ENCODE results near the gene SRPX2.

The SRPX2 gene

DNA sequence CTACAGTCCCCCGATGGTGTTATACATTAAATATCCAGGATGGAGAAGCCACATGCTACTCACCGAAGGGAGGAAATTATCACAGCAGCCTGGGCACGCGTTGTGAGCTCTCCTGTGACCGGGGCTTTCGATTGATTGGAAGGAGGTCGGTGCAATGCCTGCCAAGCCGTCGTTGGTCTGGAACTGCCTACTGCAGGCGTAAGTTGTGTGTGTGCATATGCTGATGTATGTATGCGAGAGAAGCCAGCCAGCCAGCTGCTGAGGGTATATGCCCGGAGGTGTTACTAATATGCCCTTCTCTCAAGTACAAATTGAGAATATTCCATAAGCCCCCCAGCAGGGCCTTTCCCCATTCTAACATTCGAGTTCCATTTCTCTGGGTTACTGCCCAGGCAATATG, 18.2 kb downstream of the SRPX2 start:
- in situ Hi-C loops (cut with MboI; ENCODE audit: low sequenced_read_pairs) = no loop called here
- H3K4me1 ChIP-seq = no peaks in the 10 kb centered on the region

GRCh38 chrX:100662796-100663195, 18.8 kb downstream of the SRPX2 start:
- H3K4me3 ChIP-seq = no peak overlapping the region
- H3K27me3 ChIP-seq (ENCODE audit: low read depth) = no peaks in the 10 kb centered on the region
- DNase-seq (ENCODE audit: low spot score in 2 of 2) = no peak
- in situ Hi-C loops (cut with MboI; ENCODE audit: low sequenced_read_pairs) = no loop called here
- H3K4me1 ChIP-seq = no peaks in the 10 kb centered on the region
- H3K36me3 ChIP-seq (replicated peaks) = no peaks in the 10 kb centered on the region
- H3K9me3 ChIP-seq = no peaks in the 10 kb centered on the region

More for the DNA sequence above, 18.2 kb downstream of the SRPX2 start:
- no peak overlapping the region for H3K4me3 ChIP-seq
- DNase-seq (ENCODE audit: low spot score in 2 of 2) = no peak
- H3K36me3 ChIP-seq (replicated peaks) = no peaks in the 10 kb centered on the region
- no peaks in the 10 kb centered on the region for H3K27me3 ChIP-seq (ENCODE audit: low read depth)
- no peaks in the 10 kb centered on the region for H3K9me3 ChIP-seq

- DNase-seq (ENCODE audit: low spot score in 2 of 2) = no peak
- in situ Hi-C loops (cut with MboI; ENCODE audit: low sequenced_read_pairs) = no loop called here
- H3K36me3 ChIP-seq (replicated peaks) = no peaks in the 10 kb centered on the region
- H3K4me1 ChIP-seq = no peaks in the 10 kb centered on the region
- no peak overlapping the region for H3K4me3 ChIP-seq
- H3K9me3 ChIP-seq = no peaks in the 10 kb centered on the region
- no peaks in the 10 kb centered on the region for H3K27me3 ChIP-seq (ENCODE audit: low read depth)
These were observed 19.6 kb downstream of the SRPX2 start for GRCh38 chrX:100663642-100664041.

GRCh38 chrX:100672966-100673365, 29.0 kb downstream of the SRPX2 start:
- H3K4me1 ChIP-seq = no peaks in the 10 kb centered on the region
- H3K36me3 ChIP-seq (replicated peaks) = no peaks in the 10 kb centered on the region; the same call in 1 of the 2 replicates
- no peak overlapping the region for H3K4me3 ChIP-seq
- in situ Hi-C loops (cut with MboI; ENCODE audit: low sequenced_read_pairs) = no loop called here
- no peaks in the 10 kb centered on the region for H3K27me3 ChIP-seq (ENCODE audit: low read depth)
- no peaks in the 10 kb centered on the region for H3K9me3 ChIP-seq
- DNase-seq (ENCODE audit: low spot score in 2 of 2) = no peak

DNA sequence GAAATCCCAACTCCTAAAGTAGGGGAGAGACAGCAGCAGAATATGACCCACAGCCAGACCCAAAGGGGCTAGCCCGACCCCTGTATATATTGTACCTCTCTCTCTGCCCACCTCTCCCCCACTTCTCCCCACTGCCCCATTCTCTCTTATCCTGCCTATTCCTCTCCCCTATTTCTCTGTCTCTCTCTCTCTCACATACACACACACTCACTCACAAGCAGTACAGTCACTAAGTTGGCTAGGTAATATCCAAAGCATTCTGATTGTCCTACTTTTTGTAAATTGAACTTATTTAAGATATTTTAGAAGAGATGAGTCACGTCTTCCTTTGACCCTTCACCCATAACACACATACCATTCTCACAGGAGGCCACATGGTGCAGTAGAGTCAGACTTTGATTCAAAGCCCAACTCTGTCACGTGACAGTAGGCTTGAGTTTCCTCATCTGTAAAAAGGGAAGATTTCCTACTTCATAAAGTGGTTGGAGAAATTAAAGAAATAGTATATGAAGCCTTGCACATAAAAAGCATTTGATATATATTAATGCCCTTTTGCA, 29.5 kb downstream of the SRPX2 start:
- Histone ChIP-seq H3K27me3 (ENCODE audit: low read depth) (no peaks in the 10 kb centered on the region), H3K4me3 (no peak overlapping the region), H3K36me3 (replicated peaks) (no peaks in the 10 kb centered on the region; the same call in 1 of the 2 replicates), H3K4me1 (no peaks in the 10 kb centered on the region), H3K9me3 (no peaks in the 10 kb centered on the region)
- DNase-seq (ENCODE audit: low spot score in 2 of 2) = no peak
- in situ Hi-C loops (cut with MboI; ENCODE audit: low sequenced_read_pairs) = no loop called here

- Histone ChIP-seq H3K9me3 (no peaks in the 10 kb centered on the region), H3K36me3 (replicated peaks) (peaks cover 4% of the 10 kb centered on the region; the same call in 1 of the 2 replicates), H3K4me1 (no peaks in the 10 kb centered on the region), H3K27me3 (ENCODE audit: low read depth) (no peaks in the 10 kb centered on the region), H3K4me3 (no peak overlapping the region)
- no peak for DNase-seq (ENCODE audit: low spot score in 2 of 2)
- in situ Hi-C loops (cut with MboI; ENCODE audit: low sequenced_read_pairs) = no loop called here
These were observed 30.7 kb downstream of the SRPX2 start for GRCh38 chrX:100674705-100675104.

DNA sequence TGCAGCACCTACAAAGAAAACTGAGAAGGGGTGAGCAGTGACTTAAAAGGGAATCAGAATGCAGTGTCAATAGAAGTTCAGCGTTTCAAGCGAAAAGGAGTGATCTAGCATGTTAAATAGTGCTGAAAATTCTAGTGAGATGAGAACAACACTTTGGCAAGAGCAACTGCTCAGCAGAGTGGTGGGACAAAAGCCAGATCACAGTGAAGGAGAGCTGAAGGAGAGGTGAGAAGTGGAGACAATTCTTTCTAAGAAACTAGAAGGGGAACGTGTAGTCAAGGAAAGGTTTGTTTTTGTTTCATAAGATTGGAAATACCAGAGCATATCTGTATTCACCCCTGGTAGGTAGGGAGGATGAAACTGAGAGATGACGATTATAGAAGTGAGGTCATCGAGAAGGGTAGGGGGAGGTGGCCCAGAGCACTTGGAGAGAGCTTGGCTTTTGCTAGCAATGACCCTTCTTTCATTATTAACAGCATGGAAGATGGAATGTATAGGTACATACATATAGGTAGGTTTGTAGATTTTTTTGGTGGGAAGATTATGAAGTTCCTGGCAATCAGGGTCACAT, 33.7 kb downstream of the SRPX2 start:
- no peaks in the 10 kb centered on the region for H3K4me1 ChIP-seq
- no peak for DNase-seq (ENCODE audit: low spot score in 2 of 2)
- H3K27me3 ChIP-seq (ENCODE audit: low read depth) = no peaks in the 10 kb centered on the region
- H3K9me3 ChIP-seq = no peaks in the 10 kb centered on the region
- in situ Hi-C loops (cut with MboI; ENCODE audit: low sequenced_read_pairs) = no loop called here
- no peak overlapping the region for H3K4me3 ChIP-seq
- peaks cover 10% of the 10 kb centered on the region; the same call in 1 of the 2 replicates for H3K36me3 ChIP-seq (replicated peaks)

GRCh38 chrX:100680756-100681155, 36.8 kb downstream of the SRPX2 start:
- DNase-seq (ENCODE audit: low spot score in 2 of 2) = no peak
- Histone ChIP-seq H3K9me3 (no peaks in the 10 kb centered on the region), H3K4me3 (no peak overlapping the region), H3K27me3 (ENCODE audit: low read depth) (no peaks in the 10 kb centered on the region), H3K4me1 (no peaks in the 10 kb centered on the region), H3K36me3 (replicated peaks) (peaks cover 20% of the 10 kb centered on the region)
- in situ Hi-C loops (cut with MboI; ENCODE audit: low sequenced_read_pairs) = no loop called here

- no peak overlapping the region for H3K4me3 ChIP-seq
- no peaks in the 10 kb centered on the region for H3K27me3 ChIP-seq (ENCODE audit: low read depth)
- no peaks in the 10 kb centered on the region for H3K9me3 ChIP-seq
- no peak for DNase-seq (ENCODE audit: low spot score in 2 of 2)
- in situ Hi-C loops (cut with MboI; ENCODE audit: low sequenced_read_pairs) = no loop called here
- peaks cover 28% of the 10 kb centered on the region for H3K36me3 ChIP-seq (replicated peaks)
- no peaks in the 10 kb centered on the region for H3K4me1 ChIP-seq
These were observed 37.6 kb downstream of the SRPX2 start for GRCh38 chrX:100681599-100681998.

GRCh38 chrX:100682939-100683338, 38.9 kb downstream of the SRPX2 start:
- no peaks in the 10 kb centered on the region for H3K9me3 ChIP-seq
- H3K4me1 ChIP-seq = no peaks in the 10 kb centered on the region
- no peaks in the 10 kb centered on the region for H3K27me3 ChIP-seq (ENCODE audit: low read depth)
- peaks cover 37% of the 10 kb centered on the region for H3K36me3 ChIP-seq (replicated peaks)
- H3K4me3 ChIP-seq = no peak overlapping the region
- DNase-seq (ENCODE audit: low spot score in 2 of 2) = no peak
- in situ Hi-C loops (cut with MboI; ENCODE audit: low sequenced_read_pairs) = no loop called here

DNA sequence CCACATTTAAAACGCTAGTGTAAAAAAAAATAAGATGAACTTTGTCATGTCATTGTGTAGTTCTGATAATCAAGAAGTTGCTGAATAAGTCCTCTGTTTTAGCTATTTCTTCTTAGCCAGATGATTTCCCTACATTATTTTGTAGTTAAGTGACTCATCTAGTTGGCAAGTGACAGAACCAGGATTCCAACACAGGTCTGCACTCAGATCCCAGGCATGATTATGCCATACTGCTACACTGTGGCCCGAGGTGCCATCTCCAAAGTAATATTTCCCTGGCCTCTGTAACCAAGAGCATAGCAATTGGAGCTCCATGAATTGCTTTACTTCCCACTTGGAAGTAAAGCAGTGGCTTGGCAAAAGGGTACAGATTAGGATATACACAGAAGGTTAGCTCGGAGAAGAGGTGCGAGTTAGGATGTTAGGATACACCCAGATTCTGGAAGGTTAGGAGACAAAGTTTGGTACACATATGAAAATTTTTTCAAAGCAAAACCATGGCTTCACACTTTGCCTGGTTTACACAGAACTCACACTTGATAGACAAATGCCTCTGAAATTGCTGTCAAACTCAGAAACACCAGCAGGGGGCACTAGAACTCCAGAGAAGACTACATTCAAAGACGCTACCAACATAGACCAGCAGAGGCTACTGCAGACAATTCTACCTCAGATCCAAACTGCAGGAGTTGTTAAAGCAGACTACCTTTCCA, 41.4 kb downstream of the SRPX2 start:
- peak; percentile 78 to 86 for DNase-seq (ENCODE audit: low spot score in 2 of 2)
- in situ Hi-C loops (cut with MboI; ENCODE audit: low sequenced_read_pairs) = loop anchor here (5.0 kb wide), 1 partner anchor 82 kb away; no protein-coding TSS in a partner anchor
- Histone ChIP-seq H3K9me3 (no peaks in the 10 kb centered on the region), H3K4me1 (no peaks in the 10 kb centered on the region), H3K36me3 (replicated peaks) (peaks cover 37% of the 10 kb centered on the region), H3K4me3 (no peak overlapping the region), H3K27me3 (ENCODE audit: low read depth) (no peaks in the 10 kb centered on the region)

- no peaks in the 10 kb centered on the region for H3K27me3 ChIP-seq (ENCODE audit: low read depth)
- H3K4me1 ChIP-seq = no peaks in the 10 kb centered on the region
- H3K4me3 ChIP-seq = no peak overlapping the region
- peaks cover 35% of the 10 kb centered on the region for H3K36me3 ChIP-seq (replicated peaks)
- DNase-seq (ENCODE audit: low spot score in 2 of 2) = no peak
- in situ Hi-C loops (cut with MboI; ENCODE audit: low sequenced_read_pairs) = loop anchor here (5.0 kb wide), 1 partner anchor 81 kb away; no protein-coding TSS in a partner anchor
- no peaks in the 10 kb centered on the region for H3K9me3 ChIP-seq
These were observed 42.0 kb downstream of the SRPX2 start for GRCh38 chrX:100685997-100686305.

DNA sequence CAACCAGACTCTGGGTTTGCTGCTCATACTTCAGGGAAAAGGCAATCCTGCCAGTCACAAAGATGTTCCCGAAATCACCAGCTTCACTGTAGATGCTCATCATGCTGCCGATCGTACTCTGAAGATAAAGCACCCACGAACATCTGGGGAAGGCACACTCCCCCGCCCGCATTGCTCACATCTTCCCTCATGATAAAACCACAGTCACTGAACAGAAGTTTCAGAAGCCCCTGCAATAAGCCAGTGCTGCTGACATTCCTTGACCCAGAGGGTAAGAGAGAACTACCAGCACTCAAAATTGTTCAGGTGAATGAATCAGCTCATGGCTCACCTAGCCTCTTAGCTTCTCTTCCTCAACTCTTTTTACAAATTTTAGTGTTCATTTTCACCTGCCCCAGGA, 43.1 kb downstream of the SRPX2 start:
- in situ Hi-C loops (cut with MboI; ENCODE audit: low sequenced_read_pairs) = loop anchor here (5.0 kb wide), 1 partner anchor 80 kb away; no protein-coding TSS in a partner anchor
- no peak for DNase-seq (ENCODE audit: low spot score in 2 of 2)
- no peak overlapping the region for H3K4me3 ChIP-seq
- H3K27me3 ChIP-seq (ENCODE audit: low read depth) = no peaks in the 10 kb centered on the region
- no peaks in the 10 kb centered on the region for H3K4me1 ChIP-seq
- peaks cover 35% of the 10 kb centered on the region for H3K36me3 ChIP-seq (replicated peaks)
- no peaks in the 10 kb centered on the region for H3K9me3 ChIP-seq

DNA sequence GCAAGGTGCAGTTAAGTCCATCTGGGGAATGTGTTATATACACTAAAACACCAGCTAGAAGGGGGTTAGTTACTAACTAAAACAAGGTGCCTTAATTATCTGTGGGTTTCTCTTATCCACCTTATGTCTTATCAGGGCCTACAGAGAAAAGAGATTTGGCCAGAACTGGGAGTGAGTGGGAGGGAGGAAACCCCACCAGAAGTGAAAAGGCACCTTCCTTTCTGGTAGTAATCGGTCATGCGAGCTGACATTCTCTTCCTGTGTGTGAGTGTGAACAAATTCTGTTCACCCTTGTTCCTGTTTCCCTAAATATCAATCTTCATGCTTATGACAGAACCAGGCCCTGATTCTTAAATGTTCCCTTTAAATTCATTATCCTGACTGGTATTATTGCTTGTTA, 43.5 kb downstream of the SRPX2 start:
- in situ Hi-C loops (cut with MboI; ENCODE audit: low sequenced_read_pairs) = loop anchor here (5.0 kb wide), 1 partner anchor 80 kb away; no protein-coding TSS in a partner anchor
- H3K4me3 ChIP-seq = no peak overlapping the region
- no peak for DNase-seq (ENCODE audit: low spot score in 2 of 2)
- H3K36me3 ChIP-seq (replicated peaks) = peaks cover 35% of the 10 kb centered on the region
- H3K9me3 ChIP-seq = no peaks in the 10 kb centered on the region
- no peaks in the 10 kb centered on the region for H3K4me1 ChIP-seq
- no peaks in the 10 kb centered on the region for H3K27me3 ChIP-seq (ENCODE audit: low read depth)
